GM23338 (cell line): ENCODE measurements around the gene CLDN2. TPM values are rescaled to one million over a fixed set of nuclear protein-coding genes. Genes with fewer than 3 reads are reported as not detected.

Source experiments
- ATAC-seq: fragments of 200-7000 bp; cut with Tn5 transposase; 3 replicates; pipeline ENCODE4 v1.9.1; 2020
- DNase-seq: peaks from one replicate; pipeline ENCODE4 v3.0.0-alpha.2; 2015; ENCODE audit warnings: low spot score
- H2AFZ ChIP-seq: fragments of 200-600 bp; sonication (generic); 2 replicates; pipeline ENCODE4 v1.8.0; 2016; ENCODE audit warnings: antibody characterized with exemption, mild to moderate bottlenecking, moderate library complexity
- H3F3A ChIP-seq: fragments of 200-600 bp; sonication (generic); replicated peaks from 2 replicates; pipeline ENCODE4 v1.8.0; 2017; ENCODE audit warnings: antibody characterized with exemption, mixed run types, low read depth
- H3K27ac ChIP-seq: fragments of 200-600 bp; sonication (generic); 2 replicates; pipeline ENCODE4 v1.6.1; 2016; ENCODE audit warnings: low read depth
- H3K27me3 ChIP-seq: fragments of 200-600 bp; sonication (generic); 2 replicates; pipeline ENCODE4 v1.8.0; 2016; ENCODE audit warnings: mild to moderate bottlenecking, mixed run types, moderate library complexity; ENCODE audit not compliant: insufficient read depth
- H3K36me3 ChIP-seq: fragments of 200-600 bp; sonication (generic); 2 replicates; pipeline ENCODE4 v1.8.0; 2016; ENCODE audit warnings: mild to moderate bottlenecking; ENCODE audit not compliant: insufficient read depth
- H3K4me1 ChIP-seq: fragments of 200-600 bp; sonication (generic); 2 replicates; pipeline ENCODE4 v1.8.0; 2016; ENCODE audit warnings: mild to moderate bottlenecking, moderate library complexity; ENCODE audit not compliant: insufficient read depth
- H3K4me2 ChIP-seq: fragments of 200-600 bp; sonication (generic); 2 replicates; pipeline ENCODE4 v1.7.1; 2017; ENCODE audit warnings: mixed run types
- H3K4me3 ChIP-seq: fragments of 200-600 bp; sonication (generic); 2 replicates; pipeline ENCODE4 v1.6.1; 2016; ENCODE audit warnings: mixed run types
- H3K79me2 ChIP-seq: fragments of 200-600 bp; sonication (generic); replicated peaks from 2 replicates; pipeline ENCODE4 v1.8.0; 2017; ENCODE audit warnings: mild to moderate bottlenecking; ENCODE audit not compliant: insufficient read depth
- H3K9me2 ChIP-seq: fragments of 200-600 bp; sonication (generic); 2 replicates; pipeline ENCODE4 v1.8.0; 2017; ENCODE audit not compliant: insufficient read depth
- H4K20me1 ChIP-seq: fragments of 200-600 bp; sonication (generic); replicated peaks from 2 replicates; pipeline ENCODE4 v1.8.0; 2017; ENCODE audit warnings: mild to moderate bottlenecking; ENCODE audit not compliant: insufficient read depth
- H3K27ac Mint-ChIP-seq: 2 replicates; pipeline ENCODE4 v1.8.0; 2020; ENCODE audit warnings: inconsistent platforms, mild to moderate bottlenecking, moderate library complexity, mixed read lengths
- H3K27me3 Mint-ChIP-seq: 3 replicates; pipeline ENCODE4 v1.8.0; 2022; ENCODE audit warnings: low read depth, mild to moderate bottlenecking, moderate library complexity, mixed read lengths, inconsistent platforms; ENCODE audit not compliant: insufficient read depth, poor library complexity
- H3K36me3 Mint-ChIP-seq: 3 replicates; pipeline ENCODE4 v1.8.0; 2021; ENCODE audit warnings: low read depth, mild to moderate bottlenecking, inconsistent platforms, moderate library complexity, mixed read lengths
- H3K4me1 Mint-ChIP-seq: 3 replicates; pipeline ENCODE4 v1.8.0; 2020; ENCODE audit warnings: mild to moderate bottlenecking, inconsistent platforms, mixed read lengths
- H3K4me3 Mint-ChIP-seq: 3 replicates; pipeline ENCODE4 v1.8.0; 2021; ENCODE audit warnings: moderate library complexity, mild to moderate bottlenecking, inconsistent platforms, mixed read lengths
- H3K9me3 Mint-ChIP-seq: 3 replicates; pipeline ENCODE4 v1.8.0; 2020; ENCODE audit warnings: moderate library complexity, mild to moderate bottlenecking, inconsistent platforms, mixed read lengths
- CTCF ChIP-seq, 2 experiments: fragments of 200-600 bp in 1 of 2; sonication (generic) in 1 of 2; conservative IDR thresholded peaks; 2 replicates each; pipeline versions ENCODE4 v1.5.1 to v1.6.1; 2016 to 2017; ENCODE audit warnings: antibody characterized with exemption in 2 of 2, low read depth in 2 of 2, mild to moderate bottlenecking in 2 of 2, moderate library complexity in 1 of 2
- EZH2 ChIP-seq: fragments of 200-600 bp; sonication (generic); IDR thresholded peaks from one replicate; pipeline ENCODE4 v1.8.0; 2017; ENCODE audit warnings: antibody characterized with exemption, mild to moderate bottlenecking, low read depth; ENCODE audit not compliant: unreplicated experiment
- JUNB ChIP-seq: IDR thresholded peaks from one replicate; pipeline ENCODE4 v1.6.1; 2016; ENCODE audit warnings: antibody characterized with exemption; ENCODE audit not compliant: unreplicated experiment
- NANOG ChIP-seq: IDR thresholded peaks from 2 replicates; pipeline ENCODE4 v1.6.1; 2016; ENCODE audit warnings: antibody characterized with exemption, borderline replicate concordance
- POLR2AphosphoS5 ChIP-seq: IDR thresholded peaks from 2 replicates; pipeline ENCODE4 v1.6.1; 2016; ENCODE audit warnings: antibody characterized with exemption, low read depth
- REST ChIP-seq: IDR thresholded peaks from one replicate; pipeline ENCODE4 v1.6.1; 2018; ENCODE audit warnings: antibody characterized with exemption; ENCODE audit not compliant: unreplicated experiment
- STAT1 ChIP-seq: IDR thresholded peaks from one replicate; pipeline ENCODE4 v1.6.1; 2016; ENCODE audit warnings: antibody characterized with exemption; ENCODE audit not compliant: unreplicated experiment
- ZNF462 ChIP-seq: fragments of 250-450 bp; sonication (Bioruptor Pico); IDR thresholded peaks from 2 replicates; pipeline ENCODE4 v1.5.0; 2020; ENCODE audit warnings: mild to moderate bottlenecking, moderate library complexity
- polyA plus RNA-seq: library from polyadenylated mRNA; unstranded; fragments of >200 nt; fragmentation: Nextera tagmentation; extraction: Ambion mirVana; gene quantifications from 2 replicates; pipeline ENCODE4 v1.2.1, GENCODE V29; 2016
- total RNA-seq: library from RNA; depleted of rRNA; stranded (reverse); fragments of >200 nt; shearing (Covaris generic); gene quantifications from 2 replicates; pipeline ENCODE4 v1.2.3, GENCODE V29; 2014

The CLDN2 gene
- total and polyA plus RNA-seq, 2 experiments from 2014 or later: not detected

- no peaks in the 10 kb centered on the region for H3F3A ChIP-seq
- H3K79me2 ChIP-seq: no peaks in the 10 kb centered on the region
- no peaks in the 10 kb centered on the region for H3K4me1 ChIP-seq
- peak; percentile 67 for DNase-seq
- peak; percentile 38 to 70; a peak in 3 of 4 replicates for TF ChIP-seq CTCF (conservative IDR thresholded peaks at IDR 0.05; ENCODE audit: low read depth in 2 of 2)
- no peak for TF ChIP-seq EZH2
- no peaks in the 10 kb centered on the region for H4K20me1 ChIP-seq
- ATAC-seq: peak; percentile 76
- no peaks in the 10 kb centered on the region for H3K27me3 ChIP-seq
- no peaks in the 10 kb centered on the region for H3K9me2 ChIP-seq
- H3K4me2 ChIP-seq: no peak overlapping the region
- Mint-ChIP-seq H3K27ac (no peak overlapping the region), H3K27me3 (no peaks in the 10 kb centered on the region), H3K36me3 (no peaks in the 10 kb centered on the region), H3K4me1 (peaks cover 7% of the 10 kb centered on the region; the same call in 2 of the 3 replicates), H3K4me3 (no peak overlapping the region), H3K9me3 (no peaks in the 10 kb centered on the region)
- H3K4me3 ChIP-seq: no peak overlapping the region
- H2AFZ ChIP-seq: no peak overlapping the region
- no peak overlapping the region for H3K27ac ChIP-seq
- H3K36me3 ChIP-seq: no peaks in the 10 kb centered on the region
These were observed 21.7 kb upstream of the CLDN2 start for GRCh38 chrX:106898462-106898861.

GRCh38 chrX:106899276-106899675 lies 20.9 kb upstream of the CLDN2 start:
- H3K9me3 Mint-ChIP-seq: no peaks in the 10 kb centered on the region
- no peaks in the 10 kb centered on the region for H3K79me2 ChIP-seq
- H3K4me1 Mint-ChIP-seq: peaks cover 7% of the 10 kb centered on the region; the same call in 2 of the 3 replicates
- no peak for TF ChIP-seq POLR2AphosphoS5
- no peak for TF ChIP-seq NANOG
- no peak for TF ChIP-seq ZNF462 (CRISPR knock-in tag)
- no peak for TF ChIP-seq REST
- TF ChIP-seq JUNB: no peak
- TF ChIP-seq STAT1: no peak
- TF ChIP-seq CTCF (conservative IDR thresholded peaks at IDR 0.05; ENCODE audit: low read depth in 2 of 2): no peak

More at GRCh38 chrX:106899276-106899675, 20.9 kb upstream of the CLDN2 start:
- no peak overlapping the region for H3K4me3 Mint-ChIP-seq
- no peak overlapping the region for H3K27ac ChIP-seq
- no peaks in the 10 kb centered on the region for H3K9me2 ChIP-seq
- H3K4me1 ChIP-seq: no peaks in the 10 kb centered on the region
- no peaks in the 10 kb centered on the region for H3K27me3 Mint-ChIP-seq
- DNase-seq (no peak), ATAC-seq (no peak)
- no peaks in the 10 kb centered on the region for H3F3A ChIP-seq
- H3K4me2 ChIP-seq: no peak overlapping the region
- no peaks in the 10 kb centered on the region for H3K36me3 ChIP-seq
- H3K27ac Mint-ChIP-seq: no peak overlapping the region
- no peaks in the 10 kb centered on the region for H3K36me3 Mint-ChIP-seq
- no peak overlapping the region for H3K4me3 ChIP-seq
- no peaks in the 10 kb centered on the region for H4K20me1 ChIP-seq
- H3K27me3 ChIP-seq: no peaks in the 10 kb centered on the region
- H2AFZ ChIP-seq: no peak overlapping the region
